MCF 10A (cell line): Measurements from ENCODE around the gene GDF11. TPM values are rescaled to one million over a fixed set of nuclear protein-coding genes. Genes with fewer than 3 reads are reported as not detected.
A peak's percentile ranks its signal among the peaks of the same experiment; 100 is the strongest.

ENCODE experiments used
- BruUV-seq: library from RNA; stranded (reverse); fragments of 400-500 nt; replicated peaks from 2 replicates; lab custom pipeline; 2021; lab: Mats Ljungman, UMichigan
- CTCF ChIA-PET: fragments of 300-600 bp; sonication (Branson Sonifier 250); formaldehyde crosslinking; extraction: SDS; loops from one replicate; lab custom pipeline; 2021; ENCODE audit warnings: antibody characterized with exemption, inconsistent platforms; lab: Yijun Ruan, JAX
- POLR2A ChIA-PET: fragments of 300-600, 350-650 bp; sonication (Branson Sonifier 250); formaldehyde crosslinking; extraction: SDS; loops from one replicate; lab custom pipeline; 2020; ENCODE audit warnings: antibody characterized with exemption, inconsistent platforms; lab: Yijun Ruan, JAX
- DNase-seq: peaks from one replicate; pipeline ENCODE4 v3.0.0-alpha.2; 2018; ENCODE audit not compliant: unreplicated experiment
- H3K27ac Mint-ChIP-seq: one replicate; pipeline ENCODE4 v1.8.0; 2022; ENCODE audit warnings: mild to moderate bottlenecking, low read depth, mixed read lengths; ENCODE audit not compliant: unreplicated experiment
- H3K27me3 Mint-ChIP-seq: one replicate; pipeline ENCODE4 v1.8.0; 2022; ENCODE audit warnings: mixed read lengths; ENCODE audit not compliant: insufficient read depth, unreplicated experiment
- H3K36me3 Mint-ChIP-seq: one replicate; pipeline ENCODE4 v1.8.0; 2022; ENCODE audit warnings: mild to moderate bottlenecking, moderate library complexity, mixed read lengths; ENCODE audit not compliant: insufficient read depth, unreplicated experiment
- H3K4me1 Mint-ChIP-seq: one replicate; pipeline ENCODE4 v1.8.0; 2022; ENCODE audit warnings: mixed read lengths; ENCODE audit not compliant: insufficient read depth, unreplicated experiment
- H3K4me3 Mint-ChIP-seq: one replicate; pipeline ENCODE4 v1.8.0; 2022; ENCODE audit warnings: mild to moderate bottlenecking, moderate library complexity, mixed read lengths; ENCODE audit not compliant: unreplicated experiment
- H3K9me3 Mint-ChIP-seq: one replicate; pipeline ENCODE4 v1.8.0; 2022; ENCODE audit warnings: mixed read lengths; ENCODE audit not compliant: unreplicated experiment
- CTCF ChIP-seq: fragments of 200-600 bp; IDR thresholded peaks from one replicate; pipeline ENCODE4 v1.8.0; 2022; ENCODE audit warnings: antibody characterized with exemption, mild to moderate bottlenecking; ENCODE audit not compliant: unreplicated experiment
- intact Hi-C: fragments of 100-400 bp; cut with micrococcal nuclease; formaldehyde crosslinking; loops from 2 replicates; pipeline ENCODE4 v1.14.1; 2022
- total RNA-seq: library from RNA; stranded (reverse); gene quantifications from 2 replicates; pipeline ENCODE4 v1.2.3, GENCODE V29; 2022

The GDF11 gene
- total RNA-seq, 1 experiment from 2014 or later: 1.9 TPM

GRCh38 chr12:55724226-55724939 lies 18.5 kb upstream of the GDF11 start:
- peaks cover 8% of the 10 kb centered on the region for H3K4me1 Mint-ChIP-seq
- H3K27ac Mint-ChIP-seq: no peak overlapping the region
- peak; percentile 56 for TF ChIP-seq CTCF
- peak overlapping the region; percentile 3 for H3K4me3 Mint-ChIP-seq
- intact Hi-C loops: no loop called here
- no peaks in the 10 kb centered on the region for H3K9me3 Mint-ChIP-seq
- H3K27me3 Mint-ChIP-seq: no peaks in the 10 kb centered on the region
- ChIA-PET POLR2A (interaction anchor here (0.6 to 1.3 kb wide), 3 partner anchors 8 to 1292 kb away, joined by 3 to 5 read pairs (median 3); no protein-coding TSS in a partner anchor), CTCF (interaction anchor here (0.6 to 1.8 kb wide), 5 partner anchors 8 to 668 kb away, joined by 3 to 10 read pairs (median 5); no protein-coding TSS in a partner anchor)
- BruUV-seq: no TSS peak
- DNase-seq: peak; percentile 70
- H3K36me3 Mint-ChIP-seq: peaks cover 42% of the 10 kb centered on the region

- Mint-ChIP-seq H3K9me3 (no peaks in the 10 kb centered on the region), H3K27ac (no peak overlapping the region), H3K4me3 (peak overlapping the region; percentile 3), H3K27me3 (no peaks in the 10 kb centered on the region), H3K4me1 (peaks cover 14% of the 10 kb centered on the region), H3K36me3 (peaks cover 42% of the 10 kb centered on the region)
- intact Hi-C loops: no loop called here
- BruUV-seq: no TSS peak
- CTCF ChIA-PET: interaction anchor here (0.6 to 1.8 kb wide), 6 partner anchors 8 to 1325 kb away, joined by 3 to 10 read pairs (median 4); no protein-coding TSS in a partner anchor
- no peak for TF ChIP-seq CTCF
- POLR2A ChIA-PET: interaction anchor here (0.6 to 1.3 kb wide), 3 partner anchors 9 to 1293 kb away, joined by 3 to 5 read pairs (median 3); no protein-coding TSS in a partner anchor
- DNase-seq: no peak
Observed at GRCh38 chr12:55724940-55725309, 18.0 kb upstream of the GDF11 start.

- peaks cover 42% of the 10 kb centered on the region for H3K36me3 Mint-ChIP-seq
- BruUV-seq: no TSS peak
- POLR2A ChIA-PET: interaction anchor here (1.3 kb wide), 1 partner anchor 208 kb away, joined by 3 read pairs; no protein-coding TSS in a partner anchor
- peak overlapping the region; percentile 23 for H3K4me3 Mint-ChIP-seq
- intact Hi-C loops: no loop called here
- H3K4me1 Mint-ChIP-seq: peaks cover 20% of the 10 kb centered on the region
- CTCF ChIA-PET: interaction anchor here (0.6 to 1.8 kb wide), 3 partner anchors 9 to 1326 kb away, joined by 3 to 10 read pairs (median 5); no protein-coding TSS in a partner anchor
- TF ChIP-seq CTCF: no peak
- no peak for DNase-seq
- no peaks in the 10 kb centered on the region for H3K27me3 Mint-ChIP-seq
- no peak overlapping the region for H3K27ac Mint-ChIP-seq
- no peaks in the 10 kb centered on the region for H3K9me3 Mint-ChIP-seq
Observed at GRCh38 chr12:55725556-55725955, 17.4 kb upstream of the GDF11 start.

- no TSS peak for BruUV-seq
- Mint-ChIP-seq H3K27me3 (no peaks in the 10 kb centered on the region), H3K27ac (peak overlapping the region; percentile 66), H3K9me3 (no peaks in the 10 kb centered on the region), H3K4me1 (peaks cover 22% of the 10 kb centered on the region), H3K4me3 (peak overlapping the region; percentile 76), H3K36me3 (peaks cover 42% of the 10 kb centered on the region)
- ChIA-PET POLR2A (interaction anchor here (0.5 to 1.5 kb wide), 2 partner anchors 10 to 93 kb away, joined by 3 to 5 read pairs; partner anchors contain the start of gene BLOC1S1), CTCF (interaction anchor here (0.7 kb wide), 1 partner anchor 28 kb away, joined by 5 read pairs; no protein-coding TSS in a partner anchor)
- no peak for TF ChIP-seq CTCF
- intact Hi-C loops: no loop called here
- no peak for DNase-seq
Observed at GRCh38 chr12:55726971-55727370, 16.0 kb upstream of the GDF11 start.
